Dermis lymphatic vessel endothelial cell (primary cell): Measurements from ENCODE around the gene KRTAP10-10. TPM values are rescaled to one million over a fixed set of nuclear protein-coding genes. Genes with fewer than 3 reads are reported as not detected.

Experiments
- total RNA-seq: library from RNA; depleted of rRNA; stranded (reverse); fragments of >200 nt; gene quantifications from 2 replicates; pipeline ENCODE4 v1.2.1, GENCODE V29; 2014

Gene KRTAP10-10, protein sequence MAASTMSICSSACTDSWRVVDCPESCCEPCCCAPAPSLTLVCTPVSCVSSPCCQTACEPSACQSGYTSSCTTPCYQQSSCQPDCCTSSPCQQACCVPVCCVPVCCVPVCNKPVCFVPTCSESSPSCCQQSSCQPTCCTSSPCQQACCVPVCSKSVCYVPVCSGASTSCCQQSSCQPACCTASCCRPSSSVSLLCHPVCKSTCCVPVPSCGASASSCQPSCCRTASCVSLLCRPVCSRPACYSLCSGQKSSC
- total RNA-seq, result not detected in 2 replicates

GRCh38 chr21:44637018-44637850 is at the start of gene KRTAP10-10:
TSS of gene KRTAP10-10 (plus strand) at chr21:44637356. CDS start at chr21:44637418, 62 bp downstream.

DNA sequence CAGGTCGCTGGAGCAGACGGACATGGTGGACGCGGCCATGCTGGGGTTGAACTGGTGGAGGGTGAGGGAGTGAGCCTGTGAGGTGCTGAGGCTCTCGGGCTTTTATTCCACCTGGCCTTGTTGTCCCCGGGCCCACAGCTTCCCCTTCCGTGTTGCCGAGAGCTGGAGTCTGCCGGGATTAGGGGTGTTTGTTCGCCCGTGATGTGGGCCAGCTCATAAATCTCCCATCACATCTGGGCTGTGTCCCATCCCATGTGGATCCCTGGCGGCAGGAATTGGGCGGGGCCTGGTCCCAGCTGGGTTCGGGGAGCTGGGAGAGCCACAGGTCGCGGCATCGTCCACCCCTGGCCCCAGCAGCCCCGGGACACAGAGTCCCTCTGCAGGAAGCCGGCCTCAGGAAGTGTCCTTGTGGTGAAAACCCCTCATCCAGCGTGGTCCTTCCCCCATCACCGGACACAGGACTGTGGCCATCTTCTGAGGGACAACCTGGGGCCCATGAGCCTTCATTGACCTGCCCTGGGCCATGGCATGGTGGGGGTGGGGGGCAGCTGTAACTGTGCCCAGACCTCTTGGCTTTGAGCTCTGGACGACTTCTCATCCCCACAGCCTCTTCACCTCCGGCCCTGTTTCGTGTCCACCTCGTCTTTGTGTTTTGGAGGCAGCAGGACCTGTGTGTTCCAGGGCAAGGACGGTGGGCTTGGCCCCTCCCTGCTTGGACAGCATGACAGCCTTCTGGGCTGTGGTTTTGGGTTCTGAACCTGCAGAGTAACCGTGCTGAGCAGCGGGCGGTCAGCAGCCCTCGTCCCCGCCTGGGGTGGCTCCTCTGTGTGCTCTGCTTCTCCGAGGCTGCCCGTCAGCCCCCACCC is 44.5 kb upstream of the KRTAP10-10 start, which contains the start of gene KRTAP10-6:
Gene KRTAP10-6 (minus strand): TSS at position 60 of the 866 bp plus-strand sequence. CDS start 21 bp downstream, at position 39.

GRCh38 chr21:44600118-44600978 is 36.8 kb upstream of the KRTAP10-10 start, which contains the start of gene KRTAP10-7:
TSS of gene KRTAP10-7 (plus strand) at chr21:44600597. CDS start at chr21:44600622, 25 bp downstream.

GRCh38 chr21:44612029-44612486 is 25.1 kb upstream of the KRTAP10-10 start, which contains the start of gene KRTAP10-8:
TSS of gene KRTAP10-8 (plus strand) at chr21:44612079. CDS start at chr21:44612101, 22 bp downstream.

DNA sequence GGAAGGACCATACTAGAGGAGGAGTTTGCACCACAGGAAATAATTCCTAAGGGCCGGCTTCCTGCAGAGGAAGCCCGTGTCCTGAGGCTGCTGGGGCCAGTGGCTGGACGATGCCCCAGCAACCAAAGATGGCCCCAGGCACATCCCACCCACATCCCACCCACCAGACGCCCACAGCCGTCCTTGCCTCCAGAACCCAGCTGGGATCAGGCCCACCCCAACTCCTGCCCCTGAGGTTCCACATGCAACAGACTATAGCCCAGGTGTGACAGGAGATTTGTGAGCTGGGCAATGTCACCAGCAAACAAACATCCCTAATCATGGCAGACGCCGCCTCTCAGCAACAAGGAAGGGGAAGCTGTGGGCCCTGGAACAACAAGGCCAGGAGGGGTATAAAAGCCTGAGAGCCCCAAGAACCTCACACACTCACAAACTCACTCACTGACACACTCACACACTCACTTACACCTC is 10.4 kb upstream of the KRTAP10-10 start, which contains the start of gene KRTAP10-9:
Gene KRTAP10-9 (plus strand): TSS at position 421 of the 471 bp plus-strand sequence. CDS start 79 bp downstream, outside the sequence.

DNA sequence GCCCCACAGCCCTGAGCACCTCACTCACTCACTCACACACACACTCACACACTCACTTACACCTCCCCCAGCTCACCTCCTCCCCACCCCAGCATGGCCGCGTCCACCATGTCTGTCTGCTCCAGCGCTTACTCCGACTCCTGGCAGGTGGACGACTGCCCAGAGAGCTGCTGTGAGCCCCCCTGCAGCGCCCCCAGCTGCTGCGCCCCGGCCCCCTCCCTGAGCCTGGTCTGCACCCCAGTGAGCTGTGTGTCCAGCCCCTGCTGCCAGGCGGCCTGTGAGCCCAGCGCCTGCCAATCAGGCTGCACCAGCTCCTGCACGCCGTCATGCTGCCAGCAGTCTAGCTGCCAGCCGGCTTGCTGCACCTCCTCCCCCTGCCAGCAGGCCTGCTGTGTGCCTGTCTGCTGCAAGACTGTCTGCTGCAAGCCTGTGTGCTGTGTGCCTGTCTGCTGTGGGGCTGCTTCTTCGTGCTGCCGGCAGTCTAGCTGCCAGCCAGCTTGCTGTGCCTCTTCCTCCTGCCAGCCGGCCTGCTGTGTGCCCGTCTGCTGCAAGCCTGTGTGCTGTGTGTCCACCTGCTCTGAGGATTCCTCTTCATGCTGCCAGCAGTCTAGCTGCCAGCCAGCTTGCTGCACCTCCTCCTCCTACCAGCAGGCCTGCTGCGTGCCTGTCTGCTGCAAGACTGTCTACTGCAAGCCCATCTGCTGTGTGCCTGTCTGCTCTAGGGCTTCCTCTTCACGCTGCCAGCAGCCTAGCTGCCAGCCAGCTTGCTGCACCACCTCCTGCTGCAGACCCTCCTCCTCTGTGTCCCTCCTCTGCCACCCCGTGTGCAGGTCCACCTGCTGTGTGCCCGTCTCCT is 9.4 kb downstream of the KRTAP10-10 start, which contains the start of gene KRTAP10-11:
Gene KRTAP10-11 (plus strand): TSS at position 49 of the 856 bp plus-strand sequence. CDS start 45 bp downstream, at position 94.

DNA sequence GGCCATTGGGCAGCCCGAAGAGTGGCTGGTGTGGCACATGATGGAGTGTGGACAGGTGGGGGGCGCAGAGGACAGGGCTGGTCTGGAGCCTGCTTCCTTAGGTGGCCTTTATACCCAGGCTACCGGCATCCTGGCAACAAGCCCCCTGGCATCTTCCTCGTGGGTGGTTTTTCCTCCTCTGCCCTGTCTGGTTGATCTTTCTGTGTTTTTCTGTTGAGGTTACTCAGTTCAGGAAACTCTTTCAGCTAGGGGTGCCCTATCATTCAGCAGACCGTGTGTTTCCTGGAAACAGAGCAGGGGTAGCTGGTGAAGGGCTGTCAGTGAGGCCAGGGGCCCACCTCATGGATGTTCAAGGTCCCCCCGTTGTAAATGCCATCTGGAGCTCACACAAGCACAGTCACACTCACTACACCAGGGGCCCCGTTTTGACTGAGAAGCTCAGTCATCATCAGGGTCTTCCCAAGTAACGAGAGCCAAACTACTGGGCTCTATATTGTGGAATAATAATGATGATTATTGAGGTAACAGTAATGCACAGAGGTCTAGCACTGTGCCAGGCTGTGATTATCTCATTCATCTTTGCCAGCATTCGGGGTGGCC is 17.5 kb downstream of the KRTAP10-10 start, which contains the start of gene KRTAP12-4:
Gene KRTAP12-4 (minus strand): TSS at position 84 of the 600 bp plus-strand sequence. CDS start 45 bp downstream, at position 39.

DNA sequence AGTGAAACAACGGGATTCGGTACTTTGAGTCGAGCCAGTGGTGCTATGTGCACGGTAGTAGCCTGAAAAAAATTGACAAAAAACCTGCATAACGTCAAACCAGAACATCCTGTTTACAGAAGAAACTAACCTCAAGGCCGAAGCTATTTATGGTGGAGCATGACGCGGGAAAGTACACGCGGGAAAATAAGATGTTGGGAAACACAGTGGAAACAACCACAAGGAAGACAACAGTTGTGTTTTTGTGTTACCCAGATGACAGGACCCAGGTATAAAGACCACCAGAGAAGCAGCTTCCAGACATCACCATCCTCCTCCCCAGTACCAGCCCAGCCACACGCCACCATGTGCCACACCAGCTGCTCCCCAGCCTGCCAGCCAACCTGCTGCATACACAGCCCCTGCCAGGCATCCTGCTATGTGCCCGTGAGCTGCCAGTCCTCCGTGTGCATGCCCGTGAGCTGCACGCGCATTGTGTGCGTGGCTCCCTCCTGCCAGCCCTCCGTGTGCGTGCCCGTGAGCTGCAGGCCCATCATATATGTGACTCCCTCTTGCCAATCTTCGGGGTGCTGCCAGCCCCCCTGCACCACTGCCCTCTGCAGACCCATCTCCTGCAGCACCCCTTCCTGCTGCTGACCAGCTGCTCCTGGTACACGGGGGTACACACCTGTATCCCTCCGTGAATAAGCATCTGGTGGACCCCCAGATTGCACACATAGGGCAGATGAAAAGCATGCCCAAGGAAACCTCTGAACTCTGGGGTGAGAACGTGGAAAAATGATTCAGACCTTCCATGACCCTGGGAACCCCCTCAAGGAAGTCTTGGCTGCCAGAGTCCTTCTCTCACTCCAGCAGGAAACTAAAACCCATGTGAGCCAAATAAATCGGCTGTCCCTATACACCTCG is 20.7 kb downstream of the KRTAP10-10 start, which contains the start of gene KRTAP12-3:
Gene KRTAP12-3 (plus strand): TSS at position 298 of the 906 bp plus-strand sequence. CDS start 48 bp downstream, at position 346.

GRCh38 chr21:44666401-44667320 is 29.5 kb downstream of the KRTAP10-10 start, which contains the start of gene KRTAP12-2:
TSS of gene KRTAP12-2 (minus strand) at chr21:44666927. CDS start at chr21:44666886, 41 bp downstream.

GRCh38 chr21:44681861-44682579 is 44.9 kb downstream of the KRTAP10-10 start, which contains the start of gene KRTAP12-1:
TSS of gene KRTAP12-1 (minus strand) at chr21:44682163. CDS start at chr21:44682123, 40 bp downstream.

Other genes starting within 250 kb of the KRTAP10-10 start
- gene LRRC3, start 181.8 kb upstream of the KRTAP10-10 start, total RNA-seq, result 0.86 and 0.98 TPM in 2 replicates
- gene KRTAP10-1, start 97.2 kb upstream of the KRTAP10-10 start, total RNA-seq, result not detected in 2 replicates
- not detected in 2 replicates for gene KRTAP10-2, start 85.9 kb upstream of the KRTAP10-10 start, total RNA-seq
- gene KRTAP10-3, start 78.6 kb upstream of the KRTAP10-10 start, total RNA-seq, result not detected in 2 replicates
- gene KRTAP10-4, start 63.6 kb upstream of the KRTAP10-10 start, total RNA-seq, result not detected in 2 replicates
- gene KRTAP10-5, start 56.8 kb upstream of the KRTAP10-10 start, total RNA-seq, result not detected in 2 replicates
- under 0.01 TPM in 1 of 2 replicates, not detected in the other for gene KRTAP10-6, start 44.9 kb upstream of the KRTAP10-10 start, total RNA-seq
- gene KRTAP10-7, start 36.8 kb upstream of the KRTAP10-10 start, total RNA-seq, result not detected in 2 replicates
- gene KRTAP10-8, start 25.3 kb upstream of the KRTAP10-10 start, total RNA-seq, result not detected in 2 replicates
- not detected in 2 replicates for gene KRTAP10-9, start 10.3 kb upstream of the KRTAP10-10 start, total RNA-seq
- not detected in 2 replicates for gene KRTAP10-11, start 9.1 kb downstream of the KRTAP10-10 start, total RNA-seq
- gene KRTAP12-4, start 17.3 kb downstream of the KRTAP10-10 start, total RNA-seq, result not detected in 2 replicates
- gene KRTAP12-3, start 20.6 kb downstream of the KRTAP10-10 start, total RNA-seq, result not detected in 2 replicates
- not detected in 2 replicates for gene KRTAP12-2, start 29.6 kb downstream of the KRTAP10-10 start, total RNA-seq
- gene KRTAP12-1, start 44.8 kb downstream of the KRTAP10-10 start, total RNA-seq, result not detected in 2 replicates
- gene KRTAP10-12, start 59.8 kb downstream of the KRTAP10-10 start, total RNA-seq, result not detected in 2 replicates
- gene TSPEAR, start 74.2 kb downstream of the KRTAP10-10 start, total RNA-seq, result 0.26 and 0.54 TPM in 2 replicates
- gene UBE2G2, start 164.5 kb downstream of the KRTAP10-10 start, total RNA-seq, result 63.6 and 87.8 TPM in 2 replicates
- 78.0 and 81.8 TPM in 2 replicates for gene SUMO3, start 180.7 kb downstream of the KRTAP10-10 start, total RNA-seq
- 295 and 351 TPM in 2 replicates for gene PTTG1IP, start 236.3 kb downstream of the KRTAP10-10 start, total RNA-seq